HG03039 (cell line): ENCODE measurements around the gene PRTG.
"Not testable (repeated sequence)": the region's sequence is repeated elsewhere in the genome, so short reads cannot be mapped to it uniquely, and the experiment has no call there.

Experiments
- ATAC-seq: cut with Tn5 transposase; IDR thresholded peaks from one replicate; pipeline ENCODE4 v1.9.1; 2021; ENCODE audit warnings: mild to moderate bottlenecking, moderate library complexity; ENCODE audit not compliant: unreplicated experiment

PRTG gene

GRCh38 chr15:55638764-55639163, 104.2 kb downstream of the PRTG start:
- ATAC-seq = no peak

GRCh38 chr15:55637086-55637485, 105.9 kb downstream of the PRTG start:
- ATAC-seq = no peak

- no peak for ATAC-seq
Measured at GRCh38 chr15:55633731-55634130, 109.2 kb downstream of the PRTG start.

- ATAC-seq = no peak
Measured at GRCh38 chr15:55632434-55632833, 110.5 kb downstream of the PRTG start.

GRCh38 chr15:55630858-55631257, 112.1 kb downstream of the PRTG start:
- ATAC-seq = no peak

- ATAC-seq = no peak
Measured at GRCh38 chr15:55628369-55628730, 114.6 kb downstream of the PRTG start.

GRCh38 chr15:55627730-55628368, 115.1 kb downstream of the PRTG start:
- ATAC-seq = no peak

- ATAC-seq = no peak
Measured at GRCh38 chr15:55619783-55620182, 123.2 kb downstream of the PRTG start.

GRCh38 chr15:55618387-55618786, 124.6 kb downstream of the PRTG start:
- ATAC-seq = no peak

GRCh38 chr15:55615445-55615844, 127.5 kb downstream of the PRTG start:
- no peak for ATAC-seq

GRCh38 chr15:55613727-55614126, 129.2 kb downstream of the PRTG start:
- no peak for ATAC-seq

GRCh38 chr15:55606214-55606613, 136.7 kb downstream of the PRTG start:
- no peak for ATAC-seq

- no peak for ATAC-seq
Measured at GRCh38 chr15:55601374-55601773, 141.6 kb downstream of the PRTG start.

GRCh38 chr15:55599439-55599838, 143.5 kb downstream of the PRTG start:
- no peak for ATAC-seq

- not testable (repeated sequence) for ATAC-seq
Measured at GRCh38 chr15:55593019-55593418, 149.9 kb downstream of the PRTG start.

GRCh38 chr15:55590788-55591187, 152.2 kb downstream of the PRTG start:
- no peak for ATAC-seq

GRCh38 chr15:55589287-55589686, 153.7 kb downstream of the PRTG start:
- ATAC-seq = no peak

GRCh38 chr15:55588815-55589115, 154.2 kb downstream of the PRTG start:
- no peak for ATAC-seq

GRCh38 chr15:55588070-55588814, 154.7 kb downstream of the PRTG start, which contains the start of gene PYGO1:
TSS of gene PYGO1 (minus strand) at chr15:55588345. CDS start at chr15:55587883, 462 bp downstream.
- ATAC-seq = no peak

- ATAC-seq = no peak
Measured at GRCh38 chr15:55587321-55588069, 155.5 kb downstream of the PRTG start.

GRCh38 chr15:55586808-55587207, 156.1 kb downstream of the PRTG start:
- ATAC-seq = no peak

- ATAC-seq = no peak
Measured at GRCh38 chr15:55576943-55577342, 166.0 kb downstream of the PRTG start.
